Cardiac fibroblast (primary cell): Measurements from ENCODE around the gene AAR2.

Experiments
- DNase-seq, 2 donors: peaks; one replicate each; pipeline versions ENCODE4 v3.0.0 to v3.0.0-alpha.2; 2010; ENCODE audit warnings: low read depth in 2 of 2
- H3K4me3 ChIP-seq, 2 donors: replicated peaks in 1 of 2; 1 replicate in 1 of 2; 2 replicates in 1 of 2; pipeline ENCODE4 v1.5.1; 2011; ENCODE audit warnings: low read depth in 2 of 2, low read length in 2 of 2, mild to moderate bottlenecking in 2 of 2, moderate library complexity in 1 of 2
- CTCF ChIP-seq: IDR thresholded peaks from one replicate; pipeline ENCODE4 v1.5.1; 2011; ENCODE audit warnings: low read depth, mild to moderate bottlenecking, low read length, inconsistent platforms

AAR2 gene

GRCh38 chr20:36274181-36274841 lies 38.0 kb downstream of the AAR2 start:
- no peak overlapping the region for H3K4me3 ChIP-seq
- no peak for TF ChIP-seq CTCF
- DNase-seq: no peak

- H3K4me3 ChIP-seq: no peak overlapping the region
- TF ChIP-seq CTCF: no peak
- no peak for DNase-seq
Observed at GRCh38 chr20:36275011-36275410, 38.7 kb downstream of the AAR2 start.

GRCh38 chr20:36275441-36276189 lies 39.3 kb downstream of the AAR2 start:
- DNase-seq: no peak
- no peak for TF ChIP-seq CTCF
- no peak overlapping the region for H3K4me3 ChIP-seq

GRCh38 chr20:36277546-36277945 lies 41.3 kb downstream of the AAR2 start:
- TF ChIP-seq CTCF: no peak
- DNase-seq: no peak

GRCh38 chr20:36279362-36279761 lies 43.1 kb downstream of the AAR2 start:
- no peak overlapping the region for H3K4me3 ChIP-seq
- no peak for TF ChIP-seq CTCF
- DNase-seq: no peak

More at GRCh38 chr20:36277546-36277945, 41.3 kb downstream of the AAR2 start:
- H3K4me3 ChIP-seq: no peak overlapping the region

- H3K4me3 ChIP-seq: no peak overlapping the region
- TF ChIP-seq CTCF: no peak
- no peak for DNase-seq
Observed at GRCh38 chr20:36279776-36280175, 43.5 kb downstream of the AAR2 start.
